HepG2 (cell line): Measurements from ENCODE around the gene MAFF. TPM values are rescaled to one million over a fixed set of nuclear protein-coding genes. Genes with fewer than 3 reads are reported as not detected.

Source experiments
- CBX2 ChIP-seq, 2 experiments: fragments of 200-600 bp in 1 of 2; sonication (generic); formaldehyde crosslinking in 1 of 2; IDR thresholded peaks; 2 replicates each; pipeline versions ENCODE4 v1.7.0 to v1.8.1; 2018 to 2022; ENCODE audit warnings: low read depth in 2 of 2, low read length in 1 of 2, mild to moderate bottlenecking in 1 of 2, missing genetic modification reagents in 1 of 2
- FOXA1 ChIP-seq, 2 experiments: fragments of 450-650 bp in 1 of 2; sonication (generic) in 1 of 2; formaldehyde crosslinking in 1 of 2; IDR thresholded peaks; 2 replicates each; pipeline versions ENCODE4 v1.4.0 to v1.6.1; 2016 to 2020; ENCODE audit warnings: missing genetic modification reagents in 1 of 2
- FOXA3 ChIP-seq: IDR thresholded peaks from 2 replicates; pipeline ENCODE4 v1.6.1; 2016; ENCODE audit warnings: missing genetic modification reagents, missing compliant biosample characterization
- GABPA ChIP-seq, 2 experiments: IDR thresholded peaks; 2 replicates each; pipeline ENCODE4 v1.6.1; 2011 to 2016; ENCODE audit warnings: low read depth in 2 of 2, low read length in 1 of 2, missing biosample characterization in 1 of 2, missing genetic modification characterization in 1 of 2
- KAT8 ChIP-seq: IDR thresholded peaks from 2 replicates; pipeline ENCODE4 v1.6.1; 2016; ENCODE audit warnings: missing genetic modification reagents, missing compliant biosample characterization
- MAZ ChIP-seq, 2 experiments: sonication (generic) in 1 of 2; formaldehyde crosslinking in 1 of 2; IDR thresholded peaks; 2 replicates each; pipeline versions ENCODE4 v1.5.0 to v1.6.1; 2012 to 2020; ENCODE audit warnings: low read depth in 2 of 2, mild to moderate bottlenecking in 2 of 2, borderline replicate concordance in 1 of 2, improper control_type of control experiment in 1 of 2, low read length in 1 of 2, missing genetic modification reagents in 1 of 2, moderate library complexity in 1 of 2
- NR2C2 ChIP-seq: sonication (generic); formaldehyde crosslinking; IDR thresholded peaks from 2 replicates; pipeline ENCODE4 v1.4.0; 2020; ENCODE audit warnings: missing genetic modification reagents, mild to moderate bottlenecking, moderate library complexity, borderline replicate concordance
- NR2F1 ChIP-seq, 2 experiments: fragments of 450-650 bp in 1 of 2; formaldehyde crosslinking in 1 of 2; IDR thresholded peaks; 2 replicates each; pipeline versions ENCODE4 v1.5.0 to v1.6.1; 2016 to 2020; ENCODE audit warnings: mild to moderate bottlenecking in 1 of 2, missing compliant biosample characterization in 1 of 2, missing genetic modification reagents in 1 of 2, moderate library complexity in 1 of 2
- RARA ChIP-seq: IDR thresholded peaks from 2 replicates; pipeline ENCODE4 v1.6.1; 2016; ENCODE audit warnings: missing genetic modification reagents, missing compliant biosample characterization
- RCOR2 ChIP-seq: IDR thresholded peaks from 2 replicates; pipeline ENCODE4 v1.6.1; 2016; ENCODE audit warnings: missing biosample characterization, missing genetic modification reagents
- SOX13 ChIP-seq, 3 experiments: fragments of 450-650 bp in 1 of 3; sonication (generic) in 1 of 3; formaldehyde crosslinking in 1 of 3; IDR thresholded peaks in 2 of 3; conservative IDR thresholded peaks in 1 of 3; 2 replicates each; pipeline versions ENCODE4 v1.5.0 to v1.6.1; 2016 to 2020; ENCODE audit warnings: antibody characterized with exemption in 1 of 3, mild to moderate bottlenecking in 1 of 3, missing compliant biosample characterization in 1 of 3, missing genetic modification reagents in 1 of 3, moderate library complexity in 1 of 3
- TARDBP ChIP-seq: sonication (generic); formaldehyde crosslinking; IDR thresholded peaks from 2 replicates; pipeline ENCODE4 v1.8.0; 2022; ENCODE audit warnings: mild to moderate bottlenecking, missing genetic modification reagents
- polyA plus RNA-seq, 8 experiments: library from polyadenylated mRNA; depleted of rRNA in 3 of 8; stranded (reverse) in 7 of 8; unstranded in 1 of 8; fragments of >200 nt; fragmentation: Illumina TruSeq in 4 of 8; extraction: Trizol in 4 of 8; gene quantifications; 2 replicates each; pipeline versions ENCODE4 v1.2.1 to v1.2.3, GENCODE V29; 2011 to 2016; ENCODE audit warnings: low read depth in 4 of 8, missing spikeins in 1 of 8, mixed read lengths in 1 of 8; ENCODE audit not compliant: insufficient read depth in 1 of 8
- total RNA-seq, 5 experiments: library from RNA; depleted of rRNA; stranded (reverse); fragments of >200 nt; fragmentation: Illumina TruSeq; extraction: Trizol; gene quantifications; 2 replicates each; pipeline ENCODE4 v1.2.3, GENCODE V29; 2016; ENCODE audit warnings: low read depth in 1 of 5
- TF ChIP-seq, protein P1 (sequence below): sonication (generic); formaldehyde crosslinking; IDR thresholded peaks from 2 replicates; pipeline ENCODE4 v1.4.0; 2020; ENCODE audit warnings: missing genetic modification reagents, borderline replicate concordance
- TF ChIP-seq, protein P2 (sequence below), 2 experiments: fragments of 450-650 bp in 1 of 2; sonication (generic) in 1 of 2; formaldehyde crosslinking; IDR thresholded peaks; 2 replicates each; pipeline versions ENCODE4 v1.5.0 to v1.8.0; 2020 to 2022; ENCODE audit warnings: mild to moderate bottlenecking in 1 of 2, missing genetic modification reagents in 1 of 2
- TF ChIP-seq, protein P3 (sequence below): sonication (generic); formaldehyde crosslinking; conservative IDR thresholded peaks from 2 replicates; pipeline ENCODE4 v1.4.0; 2020; ENCODE audit warnings: mild to moderate bottlenecking, missing genetic modification reagents, moderate library complexity
- TF ChIP-seq, protein P4 (sequence below): sonication (generic); formaldehyde crosslinking; IDR thresholded peaks from 2 replicates; pipeline ENCODE4 v1.4.0; 2020; ENCODE audit warnings: missing genetic modification reagents, mild to moderate bottlenecking, borderline replicate concordance

Gene MAFF
- total and polyA plus RNA-seq, 2 of the 13 experiments (the other 11 are each of a cell fraction or from before 2014, with no cell fraction given) = 5.4 to 14.3 TPM

GRCh38 chr22:38187413-38188212, 14.2 kb upstream of the MAFF start (continued):
- TF ChIP-seq CBX2 (IDR thresholded peaks at IDR 0.05; ENCODE audit: low read depth, low read length) (no peak), CBX2 (CRISPR knock-in tag; IDR thresholded peaks at IDR 0.05; ENCODE audit: low read depth) (no peak), NR2F1 (CRISPR knock-in tag; IDR thresholded peaks at IDR 0.05) (peak; percentile 46 to 50; a peak in 2 of 4 replicates), KAT8 (CRISPR knock-in tag) (peak; percentile 31; the same call in 1 of the 2 replicates), MAZ (IDR thresholded peaks at IDR 0.05; ENCODE audit: borderline replicate concordance, low read depth, low read length) (no peak), MAZ (CRISPR knock-in tag; IDR thresholded peaks at IDR 0.05; ENCODE audit: low read depth) (0 out of 2 replicates have a peak, but pooled peaks have one; percentile 7), NR2C2 (peak; percentile 72; the same call in 1 of the 2 replicates), GABPA (IDR thresholded peaks at IDR 0.05; ENCODE audit: low read depth, low read length) (no peak), GABPA (CRISPR knock-in tag; IDR thresholded peaks at IDR 0.05; ENCODE audit: low read depth) (0 out of 2 replicates have a peak, but pooled peaks have one; percentile 10), TARDBP (CRISPR knock-in tag) (0 out of 2 replicates have a peak, but pooled peaks have one; percentile 29), FOXA1 (IDR thresholded peaks at IDR 0.05) (no peak), FOXA1 (CRISPR knock-in tag; IDR thresholded peaks at IDR 0.05) (peak; percentile 42; the same call in 1 of the 2 replicates), RCOR2 (CRISPR knock-in tag) (0 out of 2 replicates have a peak, but pooled peaks have one; percentile 36), FOXA3 (peak; percentile 90), RARA (peak; percentile 58), SOX13 (IDR thresholded peaks at IDR 0.05) (no peak), SOX13 (CRISPR knock-in tag; conservative IDR thresholded peaks at IDR 0.05 in 1 of 2, IDR thresholded peaks at IDR 0.05 in 1 of 2) (peak in 1 of 2 experiments; percentile 61; a peak in 1 of 4 replicates)
- TF ChIP-seq, protein P1, sequence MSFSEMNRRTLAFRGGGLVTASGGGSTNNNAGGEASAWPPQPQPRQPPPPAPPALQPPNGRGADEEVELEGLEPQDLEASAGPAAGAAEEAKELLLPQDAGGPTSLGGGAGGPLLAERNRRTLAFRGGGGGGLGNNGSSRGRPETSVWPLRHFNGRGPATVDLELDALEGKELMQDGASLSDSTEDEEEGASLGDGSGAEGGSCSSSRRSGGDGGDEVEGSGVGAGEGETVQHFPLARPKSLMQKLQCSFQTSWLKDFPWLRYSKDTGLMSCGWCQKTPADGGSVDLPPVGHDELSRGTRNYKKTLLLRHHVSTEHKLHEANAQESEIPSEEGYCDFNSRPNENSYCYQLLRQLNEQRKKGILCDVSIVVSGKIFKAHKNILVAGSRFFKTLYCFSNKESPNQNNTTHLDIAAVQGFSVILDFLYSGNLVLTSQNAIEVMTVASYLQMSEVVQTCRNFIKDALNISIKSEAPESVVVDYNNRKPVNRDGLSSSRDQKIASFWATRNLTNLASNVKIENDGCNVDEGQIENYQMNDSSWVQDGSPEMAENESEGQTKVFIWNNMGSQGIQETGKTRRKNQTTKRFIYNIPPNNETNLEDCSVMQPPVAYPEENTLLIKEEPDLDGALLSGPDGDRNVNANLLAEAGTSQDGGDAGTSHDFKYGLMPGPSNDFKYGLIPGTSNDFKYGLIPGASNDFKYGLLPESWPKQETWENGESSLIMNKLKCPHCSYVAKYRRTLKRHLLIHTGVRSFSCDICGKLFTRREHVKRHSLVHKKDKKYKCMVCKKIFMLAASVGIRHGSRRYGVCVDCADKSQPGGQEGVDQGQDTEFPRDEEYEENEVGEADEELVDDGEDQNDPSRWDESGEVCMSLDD (CRISPR knock-in tag) = peak; percentile 33; the same call in 1 of the 2 replicates
- TF ChIP-seq, protein P2, sequence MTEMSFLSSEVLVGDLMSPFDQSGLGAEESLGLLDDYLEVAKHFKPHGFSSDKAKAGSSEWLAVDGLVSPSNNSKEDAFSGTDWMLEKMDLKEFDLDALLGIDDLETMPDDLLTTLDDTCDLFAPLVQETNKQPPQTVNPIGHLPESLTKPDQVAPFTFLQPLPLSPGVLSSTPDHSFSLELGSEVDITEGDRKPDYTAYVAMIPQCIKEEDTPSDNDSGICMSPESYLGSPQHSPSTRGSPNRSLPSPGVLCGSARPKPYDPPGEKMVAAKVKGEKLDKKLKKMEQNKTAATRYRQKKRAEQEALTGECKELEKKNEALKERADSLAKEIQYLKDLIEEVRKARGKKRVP (CRISPR knock-in tag; IDR thresholded peaks at IDR 0.05) = peak in 1 of 2 experiments; percentile 60; a peak in 1 of 4 replicates
- TF ChIP-seq, protein P3, sequence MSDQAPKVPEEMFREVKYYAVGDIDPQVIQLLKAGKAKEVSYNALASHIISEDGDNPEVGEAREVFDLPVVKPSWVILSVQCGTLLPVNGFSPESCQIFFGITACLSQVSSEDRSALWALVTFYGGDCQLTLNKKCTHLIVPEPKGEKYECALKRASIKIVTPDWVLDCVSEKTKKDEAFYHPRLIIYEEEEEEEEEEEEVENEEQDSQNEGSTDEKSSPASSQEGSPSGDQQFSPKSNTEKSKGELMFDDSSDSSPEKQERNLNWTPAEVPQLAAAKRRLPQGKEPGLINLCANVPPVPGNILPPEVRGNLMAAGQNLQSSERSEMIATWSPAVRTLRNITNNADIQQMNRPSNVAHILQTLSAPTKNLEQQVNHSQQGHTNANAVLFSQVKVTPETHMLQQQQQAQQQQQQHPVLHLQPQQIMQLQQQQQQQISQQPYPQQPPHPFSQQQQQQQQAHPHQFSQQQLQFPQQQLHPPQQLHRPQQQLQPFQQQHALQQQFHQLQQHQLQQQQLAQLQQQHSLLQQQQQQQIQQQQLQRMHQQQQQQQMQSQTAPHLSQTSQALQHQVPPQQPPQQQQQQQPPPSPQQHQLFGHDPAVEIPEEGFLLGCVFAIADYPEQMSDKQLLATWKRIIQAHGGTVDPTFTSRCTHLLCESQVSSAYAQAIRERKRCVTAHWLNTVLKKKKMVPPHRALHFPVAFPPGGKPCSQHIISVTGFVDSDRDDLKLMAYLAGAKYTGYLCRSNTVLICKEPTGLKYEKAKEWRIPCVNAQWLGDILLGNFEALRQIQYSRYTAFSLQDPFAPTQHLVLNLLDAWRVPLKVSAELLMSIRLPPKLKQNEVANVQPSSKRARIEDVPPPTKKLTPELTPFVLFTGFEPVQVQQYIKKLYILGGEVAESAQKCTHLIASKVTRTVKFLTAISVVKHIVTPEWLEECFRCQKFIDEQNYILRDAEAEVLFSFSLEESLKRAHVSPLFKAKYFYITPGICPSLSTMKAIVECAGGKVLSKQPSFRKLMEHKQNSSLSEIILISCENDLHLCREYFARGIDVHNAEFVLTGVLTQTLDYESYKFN (CRISPR knock-in tag) = peak; percentile 55
- TF ChIP-seq, protein P4, sequence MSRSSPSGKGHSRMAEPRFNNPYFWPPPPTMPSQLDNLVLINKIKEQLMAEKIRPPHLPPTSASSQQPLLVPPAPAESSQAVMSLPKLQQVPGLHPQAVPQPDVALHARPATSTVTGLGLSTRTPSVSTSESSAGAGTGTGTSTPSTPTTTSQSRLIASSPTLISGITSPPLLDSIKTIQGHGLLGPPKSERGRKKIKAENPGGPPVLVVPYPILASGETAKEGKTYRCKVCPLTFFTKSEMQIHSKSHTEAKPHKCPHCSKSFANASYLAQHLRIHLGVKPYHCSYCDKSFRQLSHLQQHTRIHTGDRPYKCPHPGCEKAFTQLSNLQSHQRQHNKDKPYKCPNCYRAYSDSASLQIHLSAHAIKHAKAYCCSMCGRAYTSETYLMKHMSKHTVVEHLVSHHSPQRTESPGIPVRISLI (CRISPR knock-in tag) = peak; percentile 72; the same call in 1 of the 2 replicates
